GM21367 (cell line): ENCODE results near the gene ABHD1.
"Not testable (repeated sequence)": the region's sequence is repeated elsewhere in the genome, so short reads cannot be mapped to it uniquely, and the experiment has no call there.

Experiments
- ATAC-seq: cut with Tn5 transposase; IDR thresholded peaks from one replicate; pipeline ENCODE4 v1.9.1; 2021; ENCODE audit not compliant: unreplicated experiment

ABHD1 gene

GRCh38 chr2:27162151-27163121 lies 38.8 kb downstream of the ABHD1 start:
- ATAC-seq: no peak

- ATAC-seq: no peak
Observed at GRCh38 chr2:27164960-27165763, 41.5 kb downstream of the ABHD1 start.

GRCh38 chr2:27170581-27171337 lies 47.1 kb downstream of the ABHD1 start:
- ATAC-seq: no peak

GRCh38 chr2:27171351-27171848 lies 47.8 kb downstream of the ABHD1 start:
- no peak for ATAC-seq

- ATAC-seq: no peak
Observed at GRCh38 chr2:27174638-27175037, 51.0 kb downstream of the ABHD1 start.

- no peak for ATAC-seq
Observed at GRCh38 chr2:27175330-27175729, 51.7 kb downstream of the ABHD1 start.

- not testable (repeated sequence) for ATAC-seq
Observed at GRCh38 chr2:27175781-27176180, 52.2 kb downstream of the ABHD1 start.

- no peak for ATAC-seq
Observed at GRCh38 chr2:27177441-27178351, 54.1 kb downstream of the ABHD1 start.

GRCh38 chr2:27178469-27178868 lies 54.9 kb downstream of the ABHD1 start:
- ATAC-seq: no peak

- no peak for ATAC-seq
Observed at GRCh38 chr2:27179344-27180000, 55.9 kb downstream of the ABHD1 start.
